ENCODE measurements around the gene CCDC61. TPM values are rescaled to one million over a fixed set of nuclear protein-coding genes. Genes with fewer than 3 reads are reported as not detected.

The CCDC61 gene
- total and polyA plus RNA-seq, 2 of the 8 experiments (the other 6 are each of a cell fraction or from before 2014, with no cell fraction given) = 7.8 to 17.4 TPM

DNA sequence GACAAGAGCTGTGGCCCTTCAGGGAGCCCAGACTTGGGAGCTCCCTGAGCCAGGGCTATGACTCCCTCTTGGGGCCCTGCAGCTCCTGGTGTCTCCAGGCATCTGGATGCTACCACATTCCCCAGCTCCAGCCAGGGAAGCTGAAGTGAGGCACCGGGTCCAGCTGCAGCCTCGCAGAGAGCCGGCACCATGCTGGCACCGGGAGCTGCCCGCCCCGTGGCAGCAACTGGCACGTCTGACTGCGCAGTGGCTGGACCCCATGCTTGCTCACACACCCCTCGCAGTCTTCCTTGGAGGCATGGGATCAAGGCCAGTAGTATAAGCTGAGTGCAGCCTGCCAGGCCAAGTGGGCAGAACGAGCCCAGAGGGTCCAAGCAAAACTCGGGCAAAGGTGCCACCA, 38.1 kb downstream of the CCDC61 start (continued):
- TF ChIP-seq RFX5 (IDR thresholded peaks at IDR 0.05; ENCODE audit: borderline replicate concordance, low read depth, low read length) (no peak), RXRA (IDR thresholded peaks at IDR 0.05; ENCODE audit: insufficient read depth, low read depth, low read length) (no peak)

All from H1 (cell line).